Thyroid gland (tissue), 4 donors: ENCODE measurements around the gene CACNA1E. TPM values are rescaled to one million over a fixed set of nuclear protein-coding genes. Genes with fewer than 3 reads are reported as not detected.
"Not testable (repeated sequence)": the region's sequence is repeated elsewhere in the genome, so short reads cannot be mapped to it uniquely, and the experiment has no call there.

ENCODE experiments used
- DNase-seq, 2 donors: peaks; one replicate each; pipeline ENCODE4 v3.0.0-alpha.2; 2019
- H3K27ac ChIP-seq, 3 donors: fragments of 200-600 bp; sonication (generic); 1 replicate in 2 of 3; 2 replicates in 1 of 3; pipeline ENCODE4 v1.5.1; 2016 to 2019; ENCODE audit warnings: mild to moderate bottlenecking in 1 of 3, moderate library complexity in 1 of 3
- H3K27me3 ChIP-seq: fragments of 200-600 bp; sonication (generic); one replicate; pipeline ENCODE4 v1.5.1; 2019
- H3K36me3 ChIP-seq, 2 donors: fragments of 200-600 bp; sonication (generic); one replicate each; pipeline ENCODE4 v1.5.1; 2016 to 2019
- H3K4me1 ChIP-seq, 2 donors: fragments of 200-600 bp; sonication (generic); one replicate each; pipeline ENCODE4 v1.5.1; 2017 to 2019
- H3K4me3 ChIP-seq, 3 donors: fragments of 200-600 bp; sonication (generic); replicated peaks in 1 of 3; 1 replicate in 2 of 3; 2 replicates in 1 of 3; pipeline ENCODE4 v1.5.1; 2016; ENCODE audit warnings: mild to moderate bottlenecking in 1 of 3
- H3K9me3 ChIP-seq: fragments of 200-600 bp; sonication (generic); one replicate; pipeline ENCODE4 v1.5.1; 2017
- CTCF ChIP-seq, 6 experiments: fragments of 200-600 bp in 3 of 6; fragments of 450-650 bp in 3 of 6; sonication (generic) in 3 of 6; IDR thresholded peaks; one replicate each; pipeline ENCODE4 v1.5.1; 2016 to 2019; ENCODE audit warnings: antibody characterized with exemption in 6 of 6, mild to moderate bottlenecking in 2 of 6, inconsistent platforms in 1 of 6, moderate library complexity in 1 of 6
- POLR2A ChIP-seq, 2 donors: fragments of 450-650 bp; IDR thresholded peaks; one replicate each; pipeline ENCODE4 v1.6.1; 2017; ENCODE audit warnings: antibody characterized with exemption in 2 of 2, mild to moderate bottlenecking in 2 of 2, moderate library complexity in 1 of 2
- WGBS, 2 donors: methylation state at CpG; one replicate each; pipeline ENCODE4 v1.1.5; 2017; 5-methylcytosine and 5-hydroxymethylcytosine counted together
- intact Hi-C: fragments of 100-400 bp; cut with DNase I; formaldehyde crosslinking; loops from one replicate; pipeline ENCODE4 v1.15.1; 2023
- total RNA-seq, 4 donors: library from RNA; depleted of rRNA; stranded (reverse); fragments of >200 nt; gene quantifications; one replicate each; pipeline ENCODE4 v1.2.3, GENCODE V29; 2016

CACNA1E gene
- total RNA-seq, 4 donors from 2014 or later = under 0.01 to 0.46 (median 0.15) TPM

- intact Hi-C loops = no loop called here
- TF ChIP-seq POLR2A (IDR thresholded peaks at IDR 0.05) (no peak), CTCF (IDR thresholded peaks at IDR 0.05) (no peak)
These were observed 41.9 kb downstream of the CACNA1E start for GRCh38 chr1:181525104-181525721.

GRCh38 chr1:181528241-181528640, 44.9 kb downstream of the CACNA1E start:
- H3K4me1 ChIP-seq, H3K4me3 ChIP-seq, H3K9me3 ChIP-seq, H3K36me3 ChIP-seq, DNase-seq, H3K27me3 ChIP-seq, intact Hi-C loops, H3K27ac ChIP-seq: not testable (repeated sequence)

More at GRCh38 chr1:181525104-181525721, 41.9 kb downstream of the CACNA1E start:
- no peaks in the 10 kb centered on the region for H3K36me3 ChIP-seq
- WGBS, 2 donors = 90 to 100% methylated on average over 1 of the region's 1 CpG
- H3K27ac ChIP-seq = no peak overlapping the region
- DNase-seq = no peak
- H3K4me3 ChIP-seq = no peak overlapping the region
- H3K9me3 ChIP-seq = no peaks in the 10 kb centered on the region
- H3K4me1 ChIP-seq = no peaks in the 10 kb centered on the region
- H3K27me3 ChIP-seq = no peaks in the 10 kb centered on the region

GRCh38 chr1:181531441-181531840, 48.1 kb downstream of the CACNA1E start:
- Histone ChIP-seq H3K4me3 (no peak overlapping the region), H3K36me3 (no peaks in the 10 kb centered on the region), H3K27ac (no peak overlapping the region), H3K9me3 (no peaks in the 10 kb centered on the region), H3K4me1 (no peaks in the 10 kb centered on the region), H3K27me3 (no peaks in the 10 kb centered on the region)
- WGBS, 2 donors = 94 to 95% methylated on average over 5 of the region's 5 CpGs
- no peak for DNase-seq
- no peak for TF ChIP-seq CTCF (IDR thresholded peaks at IDR 0.05)
- TF ChIP-seq POLR2A (IDR thresholded peaks at IDR 0.05) = no peak
- intact Hi-C loops = no loop called here

DNA sequence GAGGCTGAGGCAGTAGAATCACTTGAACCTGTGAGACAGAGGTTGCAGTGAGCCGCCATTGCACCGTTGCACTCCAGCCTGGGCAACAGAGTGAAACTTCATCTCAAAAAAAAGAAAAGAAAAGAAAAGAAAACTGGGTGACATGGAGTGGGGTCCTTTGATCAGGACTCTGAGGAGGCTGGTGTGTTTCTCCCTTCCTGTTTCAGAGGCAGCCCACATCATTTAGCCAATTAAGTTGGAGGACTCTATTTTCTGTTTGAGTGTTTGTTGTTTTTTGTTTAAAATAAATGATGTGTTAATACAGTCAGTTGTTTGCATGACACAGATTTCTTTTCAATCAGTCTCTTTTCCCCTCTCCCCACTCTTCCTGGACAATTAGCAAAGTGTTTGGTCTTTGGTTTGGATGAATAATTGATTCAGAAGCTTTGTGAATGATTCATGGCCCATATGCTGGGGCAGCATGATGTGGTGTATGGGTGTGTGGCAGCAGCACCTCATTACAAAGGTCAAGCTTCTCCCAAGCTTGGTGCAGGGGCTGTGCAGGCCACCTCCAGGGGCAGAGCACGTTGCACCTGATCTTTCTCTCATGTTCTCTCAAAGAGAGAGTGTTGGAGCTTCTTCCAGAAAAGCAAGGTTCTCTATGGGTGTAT, 48.8 kb downstream of the CACNA1E start:
- H3K27ac ChIP-seq = no peak overlapping the region
- no peaks in the 10 kb centered on the region for H3K36me3 ChIP-seq
- H3K4me1 ChIP-seq = no peaks in the 10 kb centered on the region
- DNase-seq = no peak
- no peak for TF ChIP-seq CTCF (IDR thresholded peaks at IDR 0.05)
- no peak for TF ChIP-seq POLR2A (IDR thresholded peaks at IDR 0.05)
- no peaks in the 10 kb centered on the region for H3K27me3 ChIP-seq
- 77 to 88% methylated on average over 3 of the region's 3 CpGs for WGBS, 2 donors
- intact Hi-C loops = no loop called here
- no peaks in the 10 kb centered on the region for H3K9me3 ChIP-seq
- H3K4me3 ChIP-seq = no peak overlapping the region

DNA sequence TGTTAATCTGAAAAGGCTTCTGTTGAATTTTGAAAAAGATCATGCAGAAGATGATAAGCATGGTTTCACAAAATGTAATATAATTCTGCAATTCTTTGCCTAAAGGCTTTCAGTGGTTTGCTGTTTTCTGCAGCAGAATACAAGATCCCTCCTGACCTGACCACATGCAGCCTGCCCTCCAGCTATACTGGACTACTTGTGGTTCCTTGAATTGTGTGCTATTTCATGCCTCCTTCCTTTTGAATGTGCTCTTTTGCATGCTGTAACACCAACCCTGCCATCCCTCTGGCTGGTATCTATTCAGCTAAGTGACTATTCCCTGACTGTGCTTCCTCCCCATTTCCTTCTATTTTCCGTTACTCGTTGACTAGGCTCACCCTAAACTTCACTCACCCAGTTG, 55.5 kb downstream of the CACNA1E start:
- H3K27ac ChIP-seq = no peak overlapping the region
- H3K27me3 ChIP-seq = no peaks in the 10 kb centered on the region
- H3K36me3 ChIP-seq = no peaks in the 10 kb centered on the region
- no peak overlapping the region for H3K4me3 ChIP-seq
- 71 to 75% methylated on average over 2 of the region's 2 CpGs for WGBS, 2 donors
- no peaks in the 10 kb centered on the region for H3K4me1 ChIP-seq
- DNase-seq = no peak
- H3K9me3 ChIP-seq = no peaks in the 10 kb centered on the region
- intact Hi-C loops = no loop called here
- TF ChIP-seq CTCF (IDR thresholded peaks at IDR 0.05) (no peak), POLR2A (IDR thresholded peaks at IDR 0.05) (no peak)
